Kidney capillary endothelial cell (primary cell): ENCODE data around the gene YBX1.

Experiments
- DNase-seq: peaks from one replicate; pipeline ENCODE4 v3.0.0-alpha.2; 2018; ENCODE audit warnings: low spot score

The YBX1 gene

DNA sequence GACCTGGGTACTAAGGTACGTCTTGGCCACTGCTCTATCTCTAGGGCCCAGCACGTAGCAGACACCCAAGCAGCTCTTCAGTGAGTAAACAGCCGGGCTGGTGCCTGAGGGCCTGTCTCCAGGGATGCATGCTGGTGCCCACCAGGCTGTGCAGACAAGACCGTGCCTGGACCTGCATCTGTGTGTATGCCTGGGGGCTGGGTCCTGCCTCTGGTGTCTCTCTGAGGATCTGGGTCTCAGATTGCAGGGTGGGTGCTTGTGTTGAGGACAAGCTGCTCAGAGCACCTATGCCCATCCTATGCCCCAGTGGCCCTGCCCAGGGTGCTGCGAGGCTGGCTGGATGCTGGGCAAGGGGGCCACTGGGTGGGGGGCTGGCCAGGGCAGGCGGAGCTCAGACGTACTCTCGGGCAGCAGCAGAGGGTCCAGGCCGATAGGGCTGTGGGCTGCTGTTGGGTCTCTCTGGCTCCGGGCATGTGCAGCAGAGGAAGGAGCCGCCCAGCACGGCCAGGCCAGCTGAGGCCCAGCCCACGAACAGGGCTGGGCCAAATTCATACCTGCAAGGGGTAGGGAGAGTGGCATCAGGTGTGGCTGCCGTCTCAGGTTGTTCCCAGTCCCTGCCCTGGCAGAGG lies 53.4 kb downstream of the YBX1 start:
- no peak for DNase-seq

DNA sequence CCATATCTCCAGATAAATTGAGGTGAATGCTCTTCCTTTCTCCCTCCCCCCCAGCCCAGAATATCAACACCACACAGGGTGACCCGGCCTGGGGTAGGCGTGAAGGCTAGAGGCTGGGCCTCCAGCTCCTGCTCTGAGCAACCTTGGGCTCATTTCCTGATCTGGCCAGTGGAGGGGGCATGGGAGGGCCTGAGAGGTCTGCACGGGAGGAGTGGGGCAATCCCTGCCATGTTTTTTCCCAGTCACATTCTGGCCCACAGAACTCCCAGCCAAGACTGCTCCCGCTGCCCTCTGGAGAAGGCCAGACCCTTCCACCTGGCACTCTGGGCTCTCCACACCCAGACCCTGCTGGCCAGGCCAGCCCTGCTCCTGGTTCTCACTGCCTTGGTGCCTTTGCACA lies 53.9 kb downstream of the YBX1 start:
- DNase-seq, result no peak

DNA sequence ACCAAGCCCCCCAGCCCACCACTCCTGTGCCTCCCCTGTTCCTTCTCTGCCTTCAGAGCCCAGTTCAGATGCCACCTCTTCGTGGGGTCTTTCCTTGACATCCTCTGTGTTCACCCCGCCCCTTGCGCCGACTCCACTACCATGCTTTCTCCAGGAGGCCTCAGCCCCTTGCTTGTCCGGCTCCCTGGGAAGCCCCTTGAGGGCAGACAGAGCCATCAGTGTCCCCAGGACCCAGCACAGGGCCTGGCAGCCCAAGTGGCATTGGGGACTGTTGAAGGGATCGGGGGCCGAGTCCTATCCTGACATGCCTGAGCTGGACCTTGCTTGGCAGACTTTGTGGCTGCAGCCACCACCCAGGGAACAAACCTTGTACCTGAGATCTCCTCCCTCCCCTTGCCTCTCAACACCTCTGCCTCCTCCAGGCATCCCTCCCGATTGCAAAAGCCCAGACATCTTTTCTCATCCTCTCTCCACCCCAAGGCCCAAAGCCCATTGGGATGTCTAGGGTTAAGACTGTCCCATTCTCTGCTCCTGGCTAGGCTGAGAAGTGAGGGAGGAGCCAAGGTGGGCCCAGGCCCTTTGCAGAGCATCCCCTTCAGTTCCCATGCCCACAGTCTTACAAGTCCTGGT lies 54.5 kb downstream of the YBX1 start:
- no peak for DNase-seq

DNA sequence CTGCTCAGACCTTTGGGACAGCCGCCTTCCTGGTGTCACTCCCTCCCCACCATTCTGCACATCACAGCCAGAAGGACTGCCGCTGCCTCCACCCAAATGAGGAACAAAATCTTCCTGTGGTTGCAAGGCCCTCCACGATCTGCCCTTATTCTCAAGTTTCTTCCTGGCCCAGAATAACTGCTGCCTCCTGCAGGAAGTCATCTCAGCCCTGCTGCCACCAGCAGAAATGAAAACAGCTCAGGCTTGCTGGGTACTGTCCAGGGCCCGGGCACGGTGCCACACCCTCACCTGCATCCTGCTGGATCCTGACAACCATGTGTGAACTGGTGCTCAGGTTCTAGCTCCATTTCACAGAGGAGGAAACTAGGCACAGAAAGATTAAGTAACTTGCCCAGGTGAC lies 55.0 kb downstream of the YBX1 start:
- DNase-seq, result no peak

DNA sequence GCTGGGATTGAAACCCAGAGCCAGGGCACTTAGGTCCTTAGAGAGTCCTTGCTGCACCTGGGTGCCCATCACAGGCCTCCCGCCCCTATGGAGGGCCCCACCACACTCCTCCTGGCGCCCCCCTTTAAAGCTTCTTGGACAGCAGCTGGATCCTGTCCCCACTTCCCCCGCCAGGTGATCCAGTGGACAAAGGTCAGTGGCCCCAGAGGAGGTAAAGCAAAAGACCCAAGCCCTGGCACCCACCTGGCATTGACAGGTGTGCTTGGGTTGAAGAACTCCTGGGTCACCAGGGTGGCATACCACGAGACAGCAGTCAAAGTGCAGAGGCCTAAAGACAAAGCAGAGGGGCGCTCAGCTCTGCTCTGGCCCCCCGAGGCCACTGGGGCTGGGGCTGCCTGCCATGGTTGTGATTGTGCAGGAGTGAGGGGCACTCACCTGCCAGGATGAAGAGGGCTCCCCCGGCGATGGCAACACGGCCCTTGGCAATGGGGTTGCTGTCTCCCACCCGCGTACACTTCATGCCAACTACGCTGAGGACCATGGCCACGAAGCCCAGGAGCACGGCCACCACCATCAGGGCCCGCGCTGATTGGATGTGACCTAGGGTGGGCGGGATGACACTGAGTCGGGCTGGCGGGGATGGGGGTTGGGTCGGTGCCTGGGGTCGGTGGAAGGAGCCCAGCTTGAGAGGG lies 55.9 kb downstream of the YBX1 start:
- DNase-seq, result no peak

DNA sequence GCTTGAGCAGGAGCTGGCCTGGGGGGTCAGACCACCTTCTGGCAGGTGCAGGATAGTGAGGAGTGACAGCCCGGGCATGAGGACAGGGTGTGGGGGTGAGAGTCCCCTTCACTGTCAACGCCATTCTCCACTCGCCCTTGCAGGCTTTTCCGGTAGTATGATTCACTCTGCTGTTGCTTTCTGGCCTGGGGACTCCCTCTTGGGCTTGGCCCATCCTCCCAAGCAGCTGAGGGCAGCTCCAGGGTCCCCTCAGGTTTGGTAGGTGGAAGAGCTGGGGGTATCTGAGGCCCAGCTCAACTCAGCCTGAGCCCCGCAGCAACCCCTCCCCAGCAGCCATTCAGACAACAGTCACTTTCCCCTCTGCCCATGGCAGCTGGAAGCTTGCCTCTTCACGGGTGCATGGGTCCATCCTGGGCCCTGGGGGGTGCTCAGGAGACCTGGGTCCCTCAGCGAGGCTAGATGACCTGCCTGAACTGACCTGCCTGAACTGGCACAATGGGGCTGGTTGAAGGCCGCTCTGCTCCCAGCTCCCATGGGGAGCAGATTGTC lies 56.5 kb downstream of the YBX1 start:
- no peak for DNase-seq

DNA sequence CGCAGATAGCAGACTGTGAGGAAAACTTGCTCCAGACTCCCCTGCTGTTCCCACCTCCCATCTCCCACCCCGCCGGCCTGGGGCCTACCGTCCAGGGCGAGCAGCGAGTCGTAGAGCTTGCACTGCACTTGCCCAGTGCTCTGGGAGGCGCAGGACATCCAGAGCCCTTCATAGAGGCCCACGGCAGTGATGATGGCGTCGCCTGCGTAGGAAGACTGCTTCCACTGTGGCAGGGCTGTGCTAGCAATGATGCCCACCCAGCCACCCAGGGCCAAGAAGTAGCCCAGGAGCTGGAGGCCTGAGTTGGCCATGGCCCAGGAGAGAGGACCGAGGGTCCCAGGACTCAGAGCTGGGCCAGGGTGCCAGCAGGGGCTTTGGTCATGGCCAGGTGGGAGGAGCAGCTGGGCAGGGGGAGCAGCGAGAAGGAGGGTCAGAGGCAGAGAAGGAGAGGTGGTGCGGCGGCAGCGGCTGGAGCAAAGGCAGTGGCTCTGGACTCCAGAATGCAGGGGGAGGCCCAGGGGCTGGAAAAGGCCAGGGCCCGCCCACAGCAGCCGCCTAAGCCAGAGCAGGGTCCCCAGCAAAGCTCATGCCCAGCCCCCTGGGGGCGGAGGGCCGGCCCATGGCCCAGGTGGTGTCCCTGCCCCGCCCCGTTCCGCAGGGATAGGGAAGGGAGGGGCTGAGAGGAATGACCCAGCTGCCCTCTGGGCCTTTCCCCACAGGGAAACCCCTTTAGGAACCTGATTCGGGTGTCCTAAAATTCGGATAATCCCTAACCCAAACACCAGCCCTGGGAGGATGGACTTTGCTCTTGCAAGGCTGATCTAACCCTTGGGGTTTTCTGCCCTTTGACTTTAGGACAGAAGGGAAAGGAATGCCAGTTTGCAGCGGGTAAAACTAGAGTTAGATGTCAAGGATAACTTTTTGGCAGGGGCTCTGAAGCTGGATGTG lies 57.8 kb downstream of the YBX1 start, which contains the start of gene CLDN19:
Gene CLDN19, minus strand, starts transcription at position 484 of the 948 bp plus-strand sequence. Its CDS starts 173 bp downstream, at position 311.
- DNase-seq, result no peak

DNA sequence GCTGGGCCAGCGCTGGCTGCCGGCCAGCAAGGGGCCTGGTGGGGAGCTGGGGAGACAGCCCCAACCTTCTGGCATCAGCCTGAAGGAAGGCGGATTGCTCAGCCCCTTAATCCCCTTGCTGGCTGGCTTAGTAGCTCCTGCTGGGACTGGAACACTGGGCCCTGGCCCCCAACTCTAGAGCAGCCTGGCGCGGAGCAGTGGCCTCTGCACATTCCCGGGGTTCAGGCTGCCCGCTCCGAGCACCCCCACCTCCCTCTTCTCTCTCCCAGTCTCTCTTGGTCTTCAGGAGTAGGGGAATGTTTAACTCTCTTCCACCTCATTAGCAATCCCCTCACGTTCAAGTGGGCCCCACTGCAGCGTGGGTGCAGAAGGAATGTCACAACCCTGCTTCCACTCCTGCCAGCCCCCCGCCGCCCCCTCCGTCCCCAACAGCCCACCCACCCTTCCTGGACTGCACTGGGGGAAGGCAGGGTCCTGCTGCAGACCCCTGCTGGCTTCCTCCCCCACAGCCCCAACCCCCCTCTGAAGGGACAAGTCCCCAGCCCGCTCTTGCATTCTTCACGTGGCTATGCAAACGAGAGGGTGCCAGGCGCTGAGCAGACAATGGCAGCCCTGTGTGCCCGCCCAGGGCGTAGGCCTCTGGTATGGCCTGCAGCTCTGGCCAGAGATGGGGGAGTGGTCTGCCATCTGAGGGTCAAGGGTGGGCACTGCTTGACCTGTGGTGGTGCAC lies 58.8 kb downstream of the YBX1 start:
- DNase-seq, result no peak

DNA sequence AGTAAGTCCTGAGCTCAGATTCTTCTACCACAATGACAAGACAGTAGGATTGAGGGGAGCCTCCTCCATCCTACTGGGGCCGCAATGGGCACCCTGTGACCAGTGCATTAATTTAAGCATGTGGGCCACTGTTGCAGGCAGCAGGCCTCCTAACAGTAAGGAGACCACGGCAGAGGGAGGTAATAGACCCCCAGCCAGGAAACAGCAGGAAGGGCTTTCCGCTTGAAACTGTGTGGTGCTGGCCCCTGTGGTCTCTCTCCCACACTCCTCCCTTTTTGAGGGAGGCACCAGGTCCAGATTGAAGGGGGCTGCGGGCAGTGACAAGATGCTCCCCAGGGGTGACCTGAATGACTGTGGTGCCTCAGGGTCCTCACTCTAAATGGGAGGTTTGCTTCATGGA lies 59.5 kb downstream of the YBX1 start:
- DNase-seq, result no peak

DNA sequence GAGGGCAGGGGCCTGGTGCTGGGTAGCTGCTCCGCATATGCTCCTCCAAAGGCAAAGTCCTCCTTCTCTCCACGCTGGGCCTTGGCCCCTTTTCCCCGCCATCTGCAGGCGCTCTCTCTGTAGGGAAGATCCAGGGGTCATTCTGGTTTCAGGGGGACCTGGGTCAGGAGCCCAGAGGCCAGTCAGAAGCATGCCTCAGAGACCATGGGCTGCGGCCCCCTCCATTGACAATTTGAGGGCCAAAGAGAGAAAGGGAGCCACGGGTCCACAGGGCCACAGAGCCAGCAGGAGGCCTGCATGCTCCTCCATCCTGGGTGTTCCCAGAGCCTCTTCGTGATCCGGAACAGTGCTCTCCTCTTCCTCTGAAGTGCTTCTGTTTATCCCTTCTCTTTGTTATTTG lies 59.9 kb downstream of the YBX1 start:
- no peak for DNase-seq

DNA sequence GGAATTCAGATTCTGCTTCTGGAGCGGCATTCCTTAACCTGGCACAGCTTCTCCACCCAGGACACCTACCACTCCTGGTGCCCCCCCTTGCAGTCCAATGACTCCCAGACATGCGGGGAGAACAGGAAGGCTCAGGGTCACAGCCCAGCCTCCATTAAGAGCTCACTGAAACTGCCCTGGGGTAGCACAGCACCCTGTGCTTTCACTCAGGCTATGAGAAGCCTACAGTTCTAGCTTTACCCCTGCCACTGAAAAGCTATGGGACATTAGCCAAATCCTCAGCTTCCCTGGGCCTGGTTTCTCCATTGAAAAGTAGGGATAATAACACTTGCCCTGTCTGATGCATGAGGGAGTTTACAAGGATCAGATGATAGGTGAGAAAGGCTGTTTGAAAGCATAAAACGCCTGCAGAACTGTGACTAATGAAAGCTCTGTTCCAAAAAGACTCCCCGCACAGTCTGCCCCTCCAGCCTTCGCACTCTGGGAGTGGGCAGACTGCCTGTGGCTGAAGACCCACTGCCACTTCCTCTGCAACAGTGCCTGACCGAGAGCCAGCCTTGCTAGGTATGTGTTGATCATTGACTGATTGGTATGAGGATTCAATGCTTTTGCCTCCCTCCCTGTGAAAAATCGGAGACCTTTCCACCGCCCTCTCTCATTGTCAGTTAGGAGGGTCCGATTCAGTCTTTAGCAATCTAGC lies 60.5 kb downstream of the YBX1 start:
- DNase-seq, result no peak

DNA sequence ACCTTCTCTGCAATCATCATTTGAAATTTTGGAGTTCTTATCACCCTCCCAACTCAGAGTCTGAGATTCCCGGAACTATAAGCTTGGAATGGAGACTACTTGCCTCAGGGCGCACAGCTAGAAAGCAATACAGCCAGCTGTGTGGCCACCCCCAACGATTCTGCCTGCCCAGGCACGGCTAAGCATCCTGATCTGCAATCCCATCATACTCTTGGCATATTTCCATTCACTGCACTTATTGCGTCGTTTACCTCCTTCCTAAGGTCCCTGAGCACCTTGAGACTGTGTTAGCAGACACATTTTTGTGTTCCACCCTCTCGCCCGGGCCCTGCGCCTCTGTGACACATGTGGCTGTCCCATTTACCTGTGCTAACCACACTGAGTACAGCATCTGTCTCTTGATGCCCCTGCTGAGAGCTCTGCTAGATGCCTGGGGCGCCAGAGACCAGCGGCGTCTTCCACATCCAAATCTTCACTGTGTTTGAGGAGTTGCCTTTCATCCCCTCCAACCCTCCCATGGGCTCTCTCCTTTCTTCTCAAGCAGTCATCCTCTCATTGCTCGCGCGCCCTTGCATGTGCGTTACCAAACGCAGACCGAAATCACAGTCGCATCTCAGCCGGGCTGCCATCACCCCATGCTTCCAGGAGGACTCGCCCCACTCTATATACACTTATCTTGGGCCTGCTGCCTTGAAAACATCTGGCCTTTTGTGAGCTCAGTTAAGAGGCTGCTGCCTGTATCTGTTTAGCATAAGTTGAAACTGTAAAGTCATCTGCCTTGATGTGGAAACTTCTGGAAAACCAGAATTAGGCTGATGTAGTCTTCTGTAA lies 61.3 kb downstream of the YBX1 start:
- DNase-seq, result no peak

DNA sequence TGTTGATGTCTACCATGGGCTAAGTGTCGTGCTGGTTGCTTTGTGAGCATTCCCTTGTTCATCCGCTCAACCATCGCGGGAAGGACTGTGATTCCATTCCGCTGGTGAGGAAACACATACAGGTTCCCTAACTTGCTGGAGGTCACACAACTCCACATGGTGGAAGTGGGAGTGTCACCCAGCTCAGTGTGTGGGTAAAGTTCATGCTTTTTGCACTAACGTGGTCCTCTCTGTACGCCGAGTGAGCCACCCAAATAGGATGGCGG lies 61.9 kb downstream of the YBX1 start:
- DNase-seq, result no peak

DNA sequence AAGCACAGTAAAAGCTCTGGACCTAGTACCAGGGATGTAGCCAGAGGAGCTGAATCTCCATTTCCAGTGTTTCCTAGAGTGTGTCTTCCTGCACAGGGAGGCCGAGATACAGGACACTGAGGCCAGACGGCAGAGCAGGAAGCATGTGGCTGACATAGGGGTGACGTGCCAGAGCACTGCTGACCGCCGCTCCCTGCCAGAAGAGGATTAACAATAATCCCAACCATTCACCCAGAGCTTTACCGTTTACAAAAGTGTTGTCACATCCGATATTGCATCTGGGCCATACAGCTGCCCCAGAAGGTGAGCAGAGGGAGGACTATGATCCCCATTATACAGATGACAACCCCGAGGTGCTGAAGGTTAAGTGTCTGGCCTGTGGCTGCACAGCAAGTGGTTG lies 63.6 kb downstream of the YBX1 start:
- no peak for DNase-seq

DNA sequence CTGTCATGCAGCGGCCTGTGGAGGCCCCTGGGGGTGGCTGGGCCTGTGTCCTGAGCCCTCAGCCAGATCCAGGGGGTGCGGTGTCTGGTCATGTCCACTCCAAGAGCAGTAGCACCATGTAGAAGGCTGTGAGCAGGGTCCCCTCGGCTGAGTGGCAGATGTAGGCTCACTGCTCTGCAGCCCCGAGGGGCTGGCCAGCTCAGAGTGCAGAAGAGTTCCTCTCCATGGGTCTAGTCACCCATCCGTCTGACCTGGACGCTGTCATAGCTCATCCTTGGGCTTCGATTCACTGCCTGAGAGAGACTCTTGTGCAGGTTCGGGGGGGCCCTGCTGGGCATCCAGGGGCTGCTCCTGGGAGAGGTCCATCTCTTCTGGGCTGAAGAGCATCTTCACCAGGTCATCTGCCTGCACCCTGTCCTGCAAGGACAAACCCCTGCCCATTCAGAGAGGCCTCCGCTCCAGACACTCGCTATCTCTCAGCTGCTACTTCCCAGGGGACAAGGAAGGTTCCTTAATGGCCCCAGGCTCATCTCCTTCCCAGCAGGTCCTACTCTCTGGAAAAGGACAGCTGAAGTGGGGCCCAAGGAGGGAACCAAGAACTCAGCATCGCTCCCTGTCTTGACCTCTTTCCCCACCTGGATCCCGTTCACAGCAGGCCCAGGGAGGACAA lies 64.4 kb downstream of the YBX1 start:
- DNase-seq, result no peak

DNA sequence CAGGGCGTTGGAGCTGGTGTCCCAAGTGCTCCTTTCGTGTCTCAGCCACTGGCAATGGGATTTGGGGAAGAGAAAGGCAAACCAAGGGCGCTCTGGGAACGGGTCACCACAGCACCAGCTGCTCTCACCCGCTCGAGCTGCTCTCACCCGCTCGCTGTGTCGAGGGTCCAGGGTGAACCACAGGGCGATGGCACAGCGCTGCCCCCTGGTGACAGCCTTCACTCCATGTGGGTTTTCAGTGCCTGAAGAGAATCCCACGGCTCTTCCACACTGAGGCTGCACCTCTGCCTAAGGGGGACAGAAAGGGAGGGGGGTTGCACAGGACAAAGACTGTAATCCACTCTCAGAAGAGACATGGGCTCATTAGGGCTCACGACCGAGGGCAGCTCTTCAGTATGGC lies 64.9 kb downstream of the YBX1 start:
- no peak for DNase-seq

DNA sequence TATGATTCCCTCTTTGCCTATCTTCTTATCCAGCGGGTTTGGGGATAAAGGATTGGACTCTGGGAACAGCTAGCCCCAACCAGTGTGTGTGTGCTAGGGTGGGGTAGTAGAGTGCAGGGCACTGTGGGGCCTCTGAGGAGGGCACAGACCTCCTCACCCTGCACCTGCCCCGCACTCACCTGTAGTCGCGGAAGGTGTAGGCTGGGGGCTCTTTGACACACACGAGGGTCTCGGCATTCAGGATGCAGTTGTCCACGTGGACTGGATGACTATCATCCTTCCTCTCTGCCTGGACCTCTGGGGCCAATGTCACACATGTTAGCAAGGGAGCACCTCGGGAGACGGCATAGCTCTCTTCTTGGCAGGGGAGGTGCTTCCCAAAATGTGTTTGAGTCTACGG lies 65.8 kb downstream of the YBX1 start:
- no peak for DNase-seq

DNA sequence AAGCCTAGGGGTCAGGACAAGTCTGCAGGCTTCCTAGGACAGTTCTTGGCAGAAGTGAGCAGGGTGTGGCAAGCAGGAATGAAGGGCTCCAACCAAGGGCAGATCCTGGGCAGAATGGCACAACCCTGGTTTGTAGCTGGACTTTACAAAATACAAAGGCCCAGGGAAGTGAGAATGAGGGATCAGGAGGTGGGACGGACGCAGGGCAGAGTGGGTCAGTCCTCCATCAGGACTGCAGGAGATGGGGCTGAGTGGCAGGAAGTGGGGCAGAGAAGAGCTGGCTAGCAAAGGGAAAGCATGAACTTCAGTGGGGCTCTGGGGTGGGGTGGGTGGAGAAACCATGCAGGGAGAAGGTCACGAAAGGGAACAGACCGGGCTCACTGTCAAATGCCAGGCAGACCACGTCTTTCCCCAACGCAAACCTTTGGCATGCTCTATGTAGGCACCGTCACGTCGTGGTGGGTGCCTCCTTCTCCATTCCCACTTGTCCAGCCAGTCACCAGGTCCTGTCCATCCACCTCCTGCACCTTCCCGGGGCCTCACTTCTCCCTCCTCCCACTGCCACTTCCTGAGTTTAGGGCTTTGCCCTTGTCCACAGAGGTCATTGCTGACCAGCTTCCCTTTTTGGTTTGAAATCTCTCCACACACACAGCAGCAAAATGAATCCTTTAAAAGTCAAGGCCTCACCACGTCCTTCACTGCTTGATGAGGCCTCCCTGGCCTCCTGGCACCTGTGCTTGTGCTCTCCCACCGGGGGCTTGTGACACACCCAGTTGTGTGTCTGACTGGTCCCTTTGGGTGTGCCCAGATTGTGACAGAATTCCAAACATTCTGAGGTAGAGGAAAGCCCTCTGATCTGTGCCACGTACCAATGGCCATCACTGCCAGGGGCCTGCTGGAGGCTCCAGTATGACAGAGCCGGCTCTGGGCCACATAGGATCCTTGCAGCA lies 66.5 kb downstream of the YBX1 start:
- no peak for DNase-seq
